ENCODE data around the gene MACF1.

The MACF1 gene

DNA sequence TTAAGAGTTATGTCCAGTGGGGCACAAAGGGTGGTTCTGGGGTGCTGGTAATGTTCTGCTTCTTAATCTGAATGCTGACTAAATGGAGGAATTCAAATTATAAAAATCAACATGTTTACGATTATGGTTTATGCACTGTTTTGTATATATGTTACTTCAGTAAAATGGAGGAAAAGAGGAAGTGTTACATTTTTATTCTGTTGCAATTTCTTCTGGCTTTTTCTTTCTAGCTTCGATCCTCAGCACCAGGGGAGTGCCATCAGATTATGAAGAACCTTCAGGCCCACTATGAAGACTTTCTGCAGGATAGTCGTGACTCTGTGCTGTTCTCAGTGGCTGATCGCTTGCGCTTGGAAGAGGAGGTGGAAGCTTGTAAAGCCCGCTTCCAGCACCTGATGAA, 105.5 kb downstream of the MACF1 start:
- DNase-seq: no peak

DNA sequence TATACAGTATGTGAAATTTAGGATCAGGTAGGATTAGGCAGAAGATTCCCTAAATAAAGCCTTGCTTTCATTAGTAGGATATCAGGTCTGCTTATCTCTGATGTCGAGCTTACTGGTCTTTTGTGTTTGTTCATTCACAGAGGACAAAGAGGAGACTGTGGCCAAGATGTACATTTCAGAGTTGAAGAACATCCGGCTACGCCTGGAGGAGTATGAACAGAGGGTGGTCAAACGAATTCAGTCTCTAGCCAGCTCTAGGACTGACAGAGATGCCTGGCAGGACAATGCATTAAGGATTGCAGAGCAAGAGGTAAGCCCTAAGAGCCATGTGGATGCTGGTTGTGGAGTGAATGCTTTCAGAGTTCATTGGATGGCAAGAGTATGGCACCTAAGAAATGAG, 106.2 kb downstream of the MACF1 start:
- DNase-seq: no peak

DNA sequence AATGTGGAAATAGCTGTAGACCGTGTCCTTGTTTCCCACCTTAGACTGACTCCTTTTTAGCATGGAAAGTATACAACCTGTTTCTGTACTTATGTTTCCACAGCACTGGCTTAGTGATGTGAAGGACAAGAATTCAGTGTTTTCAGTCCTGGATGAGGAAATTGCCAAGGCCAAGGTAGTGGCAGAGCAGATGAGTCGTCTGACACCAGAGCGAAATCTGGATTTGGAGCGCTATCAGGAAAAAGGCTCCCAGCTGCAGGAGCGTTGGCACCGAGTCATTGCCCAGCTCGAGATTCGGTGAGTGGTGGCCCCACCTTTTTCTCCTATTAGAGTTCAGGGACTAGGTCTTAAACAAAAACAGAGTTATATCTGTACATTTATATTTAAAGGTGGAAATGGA, 112.6 kb downstream of the MACF1 start:
- no peak for DNase-seq

DNA sequence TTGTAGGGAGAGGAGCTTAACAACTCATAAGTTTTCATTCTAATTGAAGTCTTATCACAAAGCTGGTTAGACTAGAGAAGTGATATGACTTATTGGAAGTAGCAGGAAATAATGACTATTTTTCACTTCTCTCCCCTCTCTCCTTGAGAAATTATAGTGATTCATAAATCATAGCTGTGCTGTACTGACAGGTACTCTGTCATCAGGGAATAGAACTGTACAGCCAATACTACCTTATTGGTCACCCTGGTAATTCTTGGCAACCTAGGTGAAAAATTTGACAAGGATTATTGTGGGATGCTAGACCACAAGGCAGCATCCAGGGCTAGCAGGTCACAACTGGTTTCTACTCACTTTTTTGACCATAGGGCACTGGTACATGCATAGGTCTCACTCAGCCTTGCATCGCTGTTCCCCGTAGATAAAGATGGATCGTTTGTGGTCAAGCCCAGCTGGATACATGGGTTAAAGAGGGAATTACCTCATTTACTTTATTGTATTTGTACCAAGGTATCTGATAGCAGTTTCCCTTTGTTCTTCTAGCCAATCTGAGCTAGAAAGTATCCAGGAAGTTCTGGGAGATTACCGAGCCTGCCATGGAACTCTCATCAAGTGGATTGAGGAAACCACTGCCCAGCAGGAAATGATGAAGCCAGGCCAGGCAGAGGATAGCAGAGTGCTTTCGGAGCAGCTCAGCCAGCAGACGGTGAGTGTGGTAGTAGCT, 113.6 kb downstream of the MACF1 start:
- DNase-seq: no peak

DNA sequence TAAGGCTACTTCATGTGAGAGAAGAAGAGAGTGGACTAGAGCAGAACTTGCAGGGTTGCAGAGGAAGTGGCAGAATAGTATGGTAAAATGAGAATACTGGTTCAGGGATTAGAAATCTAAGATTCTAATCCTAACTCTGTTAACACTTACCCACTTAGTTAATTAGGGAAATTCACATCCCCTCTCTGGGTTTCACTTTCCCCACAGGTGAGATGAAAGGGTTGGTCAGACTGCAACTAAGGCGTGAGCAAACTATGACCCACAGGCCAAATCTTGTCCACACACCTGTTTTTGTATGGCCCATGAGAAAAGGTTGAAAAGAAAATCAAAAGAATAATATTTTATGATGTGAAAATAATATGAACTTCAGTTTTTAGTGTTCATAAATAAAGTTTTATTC, 117.5 kb downstream of the MACF1 start:
- no peak for DNase-seq

DNA sequence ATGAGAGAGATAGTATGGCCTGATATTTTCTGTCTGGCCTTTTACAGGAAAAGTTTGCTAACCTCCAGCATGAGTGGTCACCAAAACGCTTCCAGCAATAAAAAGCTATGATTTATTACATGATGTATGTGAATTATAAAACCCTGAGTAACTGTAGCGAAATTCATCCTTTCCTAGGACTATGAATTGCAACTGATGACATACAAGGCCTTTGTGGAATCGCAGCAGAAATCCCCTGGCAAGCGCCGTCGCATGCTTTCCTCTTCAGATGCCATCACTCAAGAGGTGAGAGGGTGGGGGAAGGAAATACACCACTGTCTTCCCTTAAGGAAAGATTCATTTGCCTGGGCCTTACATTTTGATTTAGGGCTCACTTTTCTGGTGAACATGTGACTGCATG, 117.9 kb downstream of the MACF1 start:
- no peak for DNase-seq

DNA sequence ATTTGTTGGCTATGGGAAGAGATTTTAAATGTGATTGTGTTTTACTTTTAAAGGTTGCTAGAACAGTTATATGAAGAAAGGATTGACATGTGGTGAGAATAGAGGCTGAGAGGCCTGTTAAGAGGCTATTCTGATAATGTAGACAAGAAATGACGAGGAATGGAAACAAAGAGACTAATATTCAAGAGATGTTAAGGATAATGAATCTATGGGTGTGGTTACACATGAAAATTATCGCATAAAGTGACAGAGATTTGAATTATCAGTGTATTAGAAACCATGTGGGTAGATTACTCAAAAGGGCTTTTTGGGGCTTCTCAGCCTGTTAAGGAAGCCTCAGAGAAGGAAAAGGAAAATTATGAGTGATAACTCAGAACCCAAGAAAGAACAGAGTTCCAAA, 120.4 kb downstream of the MACF1 start:
- DNase-seq: no peak

DNA sequence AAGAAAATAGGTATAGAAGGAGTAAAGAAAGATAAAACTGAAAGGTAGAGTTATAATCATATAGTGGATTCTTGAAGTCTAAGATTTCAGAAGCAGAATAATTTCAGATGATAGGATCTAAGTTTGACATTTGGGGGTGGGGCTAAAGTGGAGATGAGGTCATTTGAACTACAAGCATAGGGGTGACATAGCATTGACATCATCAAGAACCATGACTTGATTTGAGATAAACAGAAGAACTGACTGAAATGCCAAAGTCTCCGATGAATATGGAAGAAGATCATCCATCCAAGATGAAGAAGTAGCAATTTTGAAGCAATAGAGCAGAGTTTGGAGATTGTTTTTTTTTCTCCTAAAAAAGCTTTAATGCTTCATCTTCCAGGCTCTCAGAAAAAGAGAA, 122.3 kb downstream of the MACF1 start:
- DNase-seq: no peak

DNA sequence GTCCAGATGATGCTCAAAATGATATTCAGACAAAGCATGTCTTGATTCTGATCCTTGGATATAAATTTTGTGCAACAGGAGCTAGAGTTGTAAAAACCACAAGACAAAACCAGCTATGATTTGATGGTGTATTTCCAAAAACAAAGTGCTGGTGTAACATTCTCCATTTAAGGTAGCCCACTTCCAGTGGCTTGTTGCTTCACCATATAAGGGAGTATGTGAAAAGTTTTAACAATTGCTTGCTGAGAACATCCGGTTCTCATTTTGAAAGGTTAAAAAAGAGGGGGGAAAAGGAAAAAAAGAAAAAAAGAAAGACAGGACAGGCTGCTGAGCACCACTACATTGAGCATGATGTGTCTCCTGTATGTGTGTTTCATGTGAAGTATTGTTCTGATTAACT, 123.6 kb downstream of the MACF1 start:
- DNase-seq: peak; percentile 19

DNA sequence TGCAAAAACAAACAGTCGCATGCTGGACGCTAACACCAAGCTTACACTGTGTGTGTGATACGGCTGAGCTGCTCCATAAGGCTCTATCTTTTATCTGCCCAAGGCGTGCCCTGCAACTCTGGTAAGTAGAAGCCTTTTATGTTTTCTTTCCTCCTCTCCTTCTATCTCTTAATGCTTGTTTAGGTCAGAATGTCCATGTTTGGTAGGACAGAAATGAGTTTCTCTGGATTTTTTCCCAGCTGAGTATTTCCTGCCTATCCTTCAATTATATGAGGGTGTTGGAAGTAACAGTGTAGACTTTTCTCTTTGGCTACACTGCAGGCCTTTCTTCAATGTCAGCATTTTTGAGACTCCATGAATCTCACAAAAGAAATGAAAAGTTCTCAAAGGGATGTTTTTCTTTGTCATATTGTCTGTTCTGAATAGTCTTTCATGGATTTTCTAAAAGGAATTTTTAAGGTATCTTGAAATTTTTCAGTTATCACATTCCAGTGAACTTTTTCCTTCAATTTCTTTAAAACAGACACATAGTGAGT, 124.2 kb downstream of the MACF1 start:
- DNase-seq: no peak

DNA sequence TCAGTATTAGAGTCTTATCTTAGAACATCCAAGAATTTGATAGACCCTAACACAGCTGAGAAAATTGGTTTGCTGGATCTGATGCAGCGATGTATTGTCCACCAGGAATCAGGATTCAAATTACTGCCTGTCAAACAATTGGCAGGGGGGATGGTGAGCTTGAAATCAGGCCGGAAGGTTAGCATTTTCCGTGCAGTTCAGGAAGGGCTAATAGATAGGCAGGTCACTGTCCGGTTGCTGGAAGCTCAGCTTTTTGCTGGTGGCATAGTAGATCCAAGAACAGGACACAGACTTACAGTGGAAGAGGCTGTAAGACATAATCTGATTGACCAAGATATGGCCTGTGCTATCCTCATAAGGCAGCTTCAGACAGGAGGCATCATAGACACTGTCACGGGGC, 127.2 kb downstream of the MACF1 start:
- no peak for DNase-seq

DNA sequence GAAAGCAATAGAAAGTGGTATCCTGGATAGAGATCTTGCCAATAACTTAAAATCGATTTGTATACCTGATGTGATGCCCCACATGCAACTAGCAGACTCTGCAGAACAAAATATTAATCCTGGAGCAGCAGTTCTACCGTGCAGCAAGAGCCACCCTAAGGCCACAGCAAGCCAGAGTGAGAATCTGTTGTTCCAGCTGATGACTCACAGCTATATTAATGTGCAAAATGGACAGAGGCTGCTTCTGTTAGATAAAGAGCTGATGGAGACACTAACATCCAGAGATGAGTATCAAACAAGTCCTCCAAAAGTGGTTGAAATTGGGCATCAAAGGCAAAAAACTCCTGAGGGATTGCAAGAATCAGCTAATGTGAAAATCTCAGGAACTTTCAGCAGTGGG, 127.8 kb downstream of the MACF1 start:
- no peak for DNase-seq

DNA sequence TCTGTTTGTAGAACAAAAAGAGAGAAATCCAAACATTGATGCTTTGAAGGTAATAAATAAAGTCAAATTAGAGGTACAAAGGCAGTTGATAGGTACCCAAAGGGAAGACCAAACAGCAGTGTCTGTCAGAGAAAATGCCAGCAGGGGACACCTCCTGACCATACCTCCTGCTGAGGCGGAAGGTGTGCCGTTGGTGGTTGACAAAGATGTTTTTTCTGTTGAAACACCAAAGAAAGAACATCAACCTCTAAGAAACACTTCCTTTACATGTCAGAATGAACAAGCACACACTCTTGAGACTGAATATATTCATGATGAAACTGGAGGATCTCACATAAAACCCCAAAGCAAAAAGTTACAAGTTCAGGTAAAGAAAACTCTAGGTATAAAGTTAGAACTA, 128.3 kb downstream of the MACF1 start:
- DNase-seq: peak; percentile 26

DNA sequence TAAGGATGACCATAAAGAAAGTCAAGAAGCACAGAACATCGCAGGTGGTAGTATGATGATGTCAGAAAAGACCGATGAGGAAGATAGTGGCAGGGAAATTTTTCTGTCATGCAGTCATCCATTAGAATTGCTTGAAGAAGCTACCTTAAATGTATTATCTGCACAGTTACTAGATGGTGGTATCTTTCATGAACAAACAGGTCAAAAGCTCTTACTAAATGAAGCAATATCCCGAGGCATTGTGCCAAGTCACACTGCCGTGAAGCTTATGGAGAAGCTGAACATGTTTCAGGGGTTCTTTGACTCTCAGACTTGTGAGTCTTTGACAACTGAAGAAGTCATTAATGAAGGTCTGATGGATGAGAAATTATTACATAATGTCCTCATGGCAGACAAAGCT, 128.8 kb downstream of the MACF1 start:
- no peak for DNase-seq

DNA sequence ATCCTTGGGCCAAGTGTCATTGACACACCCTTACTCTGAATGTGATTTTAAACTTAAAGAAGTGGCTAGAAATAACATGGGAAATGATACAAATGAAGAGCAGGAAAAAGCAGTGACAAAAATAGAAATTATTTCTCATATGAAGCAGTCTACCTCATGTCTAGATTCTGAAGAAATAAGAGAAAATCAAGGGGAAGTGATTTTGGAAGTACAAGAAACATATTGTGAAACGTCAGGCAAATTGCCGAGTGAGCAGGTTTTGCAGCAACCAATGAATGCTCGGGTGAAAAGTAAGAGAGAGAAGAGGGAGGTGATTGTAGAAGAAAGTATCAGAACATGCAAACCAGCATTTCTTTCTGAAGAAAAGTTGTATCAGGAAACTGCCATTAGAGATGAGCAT, 130.7 kb downstream of the MACF1 start:
- DNase-seq: no peak

DNA sequence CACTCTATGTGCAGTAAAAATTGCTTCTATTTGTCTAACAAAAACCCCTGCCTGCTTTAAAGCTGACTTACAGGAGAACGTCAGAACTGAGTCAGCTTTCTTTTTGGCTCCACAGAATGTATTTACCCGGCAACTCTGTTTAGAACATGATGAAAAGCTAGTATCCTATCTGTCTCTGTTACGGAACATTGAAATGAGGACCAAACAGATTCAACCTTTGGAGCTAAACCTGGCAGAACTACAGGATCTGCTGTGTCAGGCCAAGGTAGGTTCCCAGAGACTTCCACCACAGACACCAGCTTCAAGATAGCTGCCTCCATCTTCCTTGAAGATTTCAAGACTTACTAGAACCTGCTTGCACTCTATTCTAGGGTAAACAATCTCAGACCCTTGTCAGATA, 132.6 kb downstream of the MACF1 start:
- no peak for DNase-seq

DNA sequence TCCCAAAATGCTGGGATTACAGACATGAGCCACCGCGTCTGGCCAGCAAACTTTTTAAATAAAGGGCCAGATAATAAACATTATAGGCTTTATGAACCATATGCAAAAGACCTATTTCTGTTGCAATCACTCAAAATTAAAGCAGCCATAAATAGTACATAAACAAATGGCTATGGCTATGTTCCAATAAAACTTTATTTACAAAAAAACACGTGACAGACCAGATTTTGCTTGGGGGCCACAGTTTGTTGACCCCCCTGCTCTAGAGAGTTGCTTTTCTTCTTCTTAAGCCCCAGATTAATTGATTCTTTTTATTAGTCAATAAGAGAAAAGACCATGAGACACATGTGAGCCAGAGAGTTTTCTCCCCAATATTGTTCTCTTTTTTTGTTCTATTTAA, 138.3 kb downstream of the MACF1 start:
- DNase-seq: no peak

DNA sequence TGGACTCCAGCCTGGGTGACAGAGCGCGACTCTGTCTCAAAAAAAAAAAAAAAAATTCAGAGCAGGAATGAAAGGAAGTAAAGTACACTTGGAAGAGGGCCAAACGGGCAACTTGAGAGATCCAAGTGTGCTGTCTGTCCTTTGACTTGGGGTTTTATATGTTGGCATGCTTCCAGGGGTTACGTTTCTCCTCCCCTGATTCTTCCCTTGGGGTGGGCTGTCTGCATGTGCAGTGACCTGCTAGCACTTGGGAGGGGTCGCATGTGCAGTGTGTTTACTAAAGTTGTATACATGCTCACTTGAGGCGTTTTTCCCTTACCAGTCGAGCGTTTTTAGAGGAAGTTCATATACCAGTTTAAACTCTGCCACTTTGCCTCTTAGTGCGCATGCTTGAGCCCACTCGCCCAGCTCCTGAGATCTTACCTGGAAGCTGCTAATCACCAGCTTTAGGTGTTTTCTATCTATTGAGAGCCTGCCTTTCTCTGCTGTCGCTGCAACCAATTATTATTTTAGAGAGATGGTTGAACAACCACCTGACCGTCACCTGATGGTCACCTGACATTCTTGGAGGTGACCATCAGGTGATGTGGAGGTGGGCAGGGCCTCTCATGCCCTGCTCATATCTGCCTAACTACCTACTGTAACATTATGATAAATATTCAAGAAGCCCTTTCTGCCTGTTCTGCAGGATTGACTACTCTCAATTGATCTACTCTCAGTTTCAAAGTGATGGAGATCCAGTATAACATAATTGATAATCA, 140.1 kb downstream of the MACF1 start:
- DNase-seq: no peak

DNA sequence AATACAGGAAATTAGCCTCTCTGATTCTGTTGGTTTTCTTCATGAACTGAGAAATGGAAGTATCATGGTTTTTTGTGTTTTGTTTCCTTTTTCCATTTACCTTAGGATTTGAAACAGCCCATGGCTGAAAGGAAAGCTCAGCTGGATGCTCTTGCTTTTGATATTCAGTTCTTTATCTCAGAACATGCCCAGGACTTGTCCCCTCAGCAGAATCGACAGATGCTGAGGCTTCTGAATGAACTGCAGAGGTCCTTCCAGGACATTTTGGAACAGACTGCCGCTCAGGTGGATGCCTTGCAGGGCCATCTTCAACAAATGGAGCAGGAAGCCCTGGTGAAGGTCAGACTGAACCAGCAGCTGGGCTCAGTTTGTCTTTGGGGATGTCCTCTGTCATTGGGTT, 142.4 kb downstream of the MACF1 start:
- no peak for DNase-seq

DNA sequence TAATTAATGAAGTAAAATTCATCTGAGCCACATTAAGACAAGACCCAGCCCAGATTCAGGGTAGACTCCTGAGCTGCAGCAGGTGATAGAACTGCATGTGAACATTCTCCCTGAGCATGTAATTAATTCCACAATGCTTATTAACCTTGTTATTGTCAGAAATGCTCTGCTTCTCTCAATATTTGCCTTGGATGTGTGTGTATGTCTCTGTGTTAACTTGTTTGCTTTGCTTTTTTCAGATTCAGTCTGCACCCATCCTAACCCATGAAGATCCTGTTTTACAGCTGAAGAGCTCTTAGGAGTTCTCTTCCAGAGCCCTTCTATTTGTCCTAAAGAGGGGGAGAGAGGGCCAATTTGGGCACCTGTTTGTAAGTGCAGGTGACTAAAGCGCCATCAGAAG, 143.8 kb downstream of the MACF1 start:
- no peak for DNase-seq

DNA sequence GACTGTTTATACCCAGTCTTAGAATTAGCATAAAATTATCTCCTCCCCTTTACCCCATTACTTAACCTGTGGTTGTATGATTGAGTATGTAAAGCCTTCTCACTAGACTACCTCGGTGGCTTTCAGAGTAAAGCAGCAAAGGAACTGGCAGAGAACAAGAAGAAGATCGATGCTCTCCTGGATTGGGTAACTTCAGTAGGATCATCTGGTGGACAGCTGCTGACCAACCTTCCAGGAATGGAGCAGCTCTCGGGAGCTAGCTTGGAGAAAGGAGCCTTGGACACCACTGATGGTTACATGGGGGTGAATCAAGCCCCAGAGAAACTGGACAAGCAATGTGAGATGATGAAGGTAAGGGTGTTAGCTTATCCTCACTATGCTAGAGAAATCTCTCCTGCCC, 148.4 kb downstream of the MACF1 start:
- no peak for DNase-seq

DNA sequence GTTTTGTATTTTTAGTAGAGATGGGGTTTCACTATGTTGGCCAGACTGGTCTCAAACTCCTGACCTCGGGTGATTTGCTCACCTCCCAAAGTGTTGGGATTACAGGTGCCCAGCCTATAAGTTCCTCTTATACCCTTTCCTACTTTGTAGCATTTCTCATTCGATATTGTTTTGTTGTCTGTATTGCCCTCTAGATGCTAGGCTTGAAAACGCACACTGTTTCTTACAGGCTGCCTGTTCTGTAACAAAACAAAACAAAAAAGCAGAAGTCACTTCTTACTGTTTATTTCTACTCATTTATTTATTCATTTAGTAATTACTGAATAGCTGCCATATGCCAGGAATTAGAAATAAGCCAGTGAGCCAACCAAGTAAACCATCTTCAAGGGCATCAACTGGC, 150.1 kb downstream of the MACF1 start:
- no peak for DNase-seq

DNA sequence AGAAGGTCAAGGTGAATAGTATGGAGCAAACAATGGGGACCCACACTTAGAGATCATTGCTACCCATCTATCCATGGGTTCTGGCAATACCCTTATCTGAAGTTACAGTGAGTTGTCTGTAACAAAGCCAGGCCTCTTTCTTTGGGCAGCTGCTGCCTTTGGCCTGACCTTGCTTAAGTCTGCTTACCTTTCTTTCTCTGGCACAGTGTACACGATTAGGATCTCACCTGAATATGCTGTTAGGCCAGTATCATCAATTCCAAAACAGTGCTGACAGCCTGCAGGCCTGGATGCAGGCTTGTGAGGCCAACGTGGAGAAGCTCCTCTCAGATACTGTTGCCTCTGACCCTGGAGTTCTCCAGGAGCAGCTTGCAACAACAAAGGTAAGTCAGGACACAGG, 154.0 kb downstream of the MACF1 start:
- no peak for DNase-seq

DNA sequence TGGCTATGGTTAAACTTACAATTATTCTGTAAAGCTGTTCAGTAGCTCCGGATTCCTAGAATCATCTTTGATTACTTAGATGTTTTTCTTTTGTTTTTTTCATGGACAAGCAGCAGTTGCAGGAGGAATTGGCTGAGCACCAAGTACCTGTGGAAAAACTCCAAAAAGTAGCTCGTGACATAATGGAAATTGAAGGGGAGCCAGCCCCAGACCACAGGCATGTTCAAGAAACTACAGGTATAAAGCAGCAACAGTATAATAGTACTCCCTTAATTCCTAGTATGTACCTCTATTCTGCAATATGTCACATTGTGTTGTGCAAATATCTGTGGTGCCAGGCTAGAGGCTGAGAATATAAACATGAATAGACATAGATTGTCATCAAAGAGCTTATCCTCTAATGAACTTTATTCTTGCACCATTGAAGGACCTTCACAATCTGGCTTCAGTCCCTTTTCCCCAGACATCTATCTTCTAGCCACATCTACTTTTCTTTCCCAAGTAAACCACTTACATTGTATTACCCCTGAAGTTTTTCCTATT, 154.6 kb downstream of the MACF1 start:
- no peak for DNase-seq
